HG02870 (cell line): ENCODE data around the gene PTPRT.

Experiments used
- ATAC-seq: cut with Tn5 transposase; IDR thresholded peaks from one replicate; pipeline ENCODE4 v1.9.1; 2021; ENCODE audit warnings: mild to moderate bottlenecking, moderate library complexity; ENCODE audit not compliant: unreplicated experiment

The PTPRT gene

DNA sequence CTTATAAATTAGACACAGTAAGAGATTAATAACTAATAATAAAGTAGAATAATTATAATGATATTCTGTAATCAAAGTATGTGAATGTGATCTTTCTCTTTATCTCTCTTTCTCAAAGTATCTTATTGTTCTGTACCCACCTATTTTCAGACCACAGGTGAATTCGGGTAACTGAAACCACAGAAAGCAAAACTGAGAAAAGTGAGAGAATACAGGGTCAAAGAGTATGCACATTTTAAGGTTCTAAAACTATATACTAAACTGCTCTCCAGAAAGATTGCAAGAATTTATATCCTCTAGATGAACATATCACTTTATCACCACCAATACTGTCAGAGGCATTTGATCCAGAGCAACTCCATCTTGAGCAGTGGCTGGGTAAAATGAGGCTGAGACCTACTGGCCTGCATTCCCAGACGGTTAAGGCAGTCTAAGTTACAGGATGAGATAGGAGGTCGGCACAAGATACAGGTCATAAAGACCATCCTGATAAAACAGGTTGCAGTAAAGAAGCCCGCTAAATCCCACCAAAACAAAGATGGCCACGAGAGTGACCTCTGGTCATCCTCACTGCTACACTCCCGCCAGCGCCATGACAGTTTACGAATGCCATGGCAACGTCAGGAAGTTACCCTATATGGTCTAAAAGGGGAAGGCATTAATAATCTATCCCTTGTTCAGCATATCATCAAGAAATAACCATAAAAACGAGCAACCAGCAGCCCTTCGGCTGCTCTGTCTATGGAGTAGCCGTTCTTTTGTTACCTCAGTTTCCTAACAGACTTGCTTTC is 211.3 kb downstream of the PTPRT start:
- ATAC-seq = no peak

DNA sequence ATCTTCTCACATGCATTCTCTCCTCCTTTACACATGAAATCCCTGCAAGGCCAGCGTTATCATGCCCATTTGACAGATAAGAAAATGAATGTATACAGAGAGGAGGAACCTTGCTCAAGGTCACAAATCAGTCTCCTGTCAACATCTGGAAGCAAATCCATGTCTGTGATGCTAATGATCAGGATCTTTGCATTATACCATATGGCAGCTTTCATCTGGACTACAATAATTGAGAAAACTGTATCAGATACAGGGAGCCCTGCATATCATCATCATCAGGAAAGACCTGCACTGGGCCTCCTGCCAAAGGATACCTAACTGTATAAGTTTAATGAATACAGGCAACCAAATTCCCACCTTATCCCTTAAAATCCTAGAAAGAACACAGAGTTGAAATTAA is 213.7 kb downstream of the PTPRT start:
- no peak for ATAC-seq

DNA sequence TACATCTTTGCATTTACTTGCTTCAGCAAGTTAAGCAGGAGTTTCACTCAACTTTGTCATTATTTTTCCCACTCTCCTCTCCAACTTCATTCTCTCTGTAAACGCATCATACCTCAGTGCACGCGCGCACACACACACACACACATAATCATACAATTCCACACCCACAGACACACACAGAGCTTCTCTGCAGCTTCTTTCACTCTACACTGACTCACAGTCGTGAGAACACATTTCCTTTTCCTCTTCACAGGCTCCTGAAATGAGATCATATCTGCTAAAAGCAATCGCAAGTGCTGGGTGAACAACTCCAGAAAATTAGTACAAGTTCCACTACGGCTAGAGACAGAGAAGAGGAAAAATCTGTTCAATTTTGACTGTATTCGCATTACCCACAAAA is 215.4 kb downstream of the PTPRT start:
- ATAC-seq = no peak

DNA sequence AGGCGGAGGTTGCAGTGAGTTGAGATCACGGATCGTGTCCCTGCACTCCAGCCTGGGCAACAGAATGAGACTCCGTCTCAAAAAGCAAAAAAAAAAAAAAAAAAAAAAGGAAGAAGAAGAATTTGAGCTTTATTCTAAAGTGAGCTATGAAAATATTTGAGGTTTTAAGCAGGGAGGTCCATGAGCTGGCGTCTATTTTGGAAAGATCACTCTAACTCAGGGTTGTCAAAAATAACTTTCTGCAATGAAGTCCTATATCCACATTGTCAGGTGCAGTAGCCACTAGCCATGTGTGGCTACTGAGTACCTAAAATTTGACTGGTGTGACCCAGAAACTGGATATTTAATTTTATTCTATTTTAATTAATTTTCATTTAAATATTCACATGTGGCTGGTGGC is 217.1 kb downstream of the PTPRT start:
- no peak for ATAC-seq

DNA sequence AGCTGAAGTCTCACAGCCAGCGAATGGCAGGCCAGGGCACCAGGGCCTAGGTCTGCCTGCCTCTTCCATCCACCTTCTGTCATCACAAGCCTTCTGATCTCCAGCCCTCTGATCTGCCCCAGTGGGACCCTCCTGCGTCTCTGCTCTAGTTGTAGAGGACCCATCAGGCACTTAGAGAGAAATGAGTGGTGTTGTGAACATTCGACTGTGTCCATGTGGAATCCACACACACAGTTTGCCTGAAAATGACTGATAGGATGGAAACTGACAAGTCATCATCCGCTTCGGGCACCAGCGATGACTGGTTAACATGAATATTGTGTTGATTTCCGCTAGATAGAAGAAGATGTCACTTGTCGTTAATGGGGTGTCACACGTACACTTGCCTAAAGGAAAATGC is 221.0 kb downstream of the PTPRT start:
- ATAC-seq = no peak

DNA sequence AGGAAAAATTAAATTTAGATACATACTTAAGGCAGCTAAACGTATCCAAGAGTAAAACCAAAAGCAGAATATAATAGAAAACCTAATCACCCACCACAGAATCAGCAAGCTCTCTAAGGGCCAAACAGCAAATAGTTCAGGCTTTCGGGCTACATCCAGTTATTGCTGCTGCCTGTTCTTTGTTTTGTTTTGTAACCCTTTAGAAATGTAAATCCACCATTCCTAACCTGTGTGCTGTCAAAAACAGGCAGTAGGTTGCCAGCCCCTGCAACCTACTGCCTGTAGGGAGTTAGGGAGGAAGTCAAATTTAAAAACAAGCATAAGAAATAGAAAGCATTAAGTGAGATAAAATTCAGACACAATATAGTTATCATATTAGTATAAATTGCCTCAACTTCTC is 225.9 kb downstream of the PTPRT start:
- no peak for ATAC-seq

DNA sequence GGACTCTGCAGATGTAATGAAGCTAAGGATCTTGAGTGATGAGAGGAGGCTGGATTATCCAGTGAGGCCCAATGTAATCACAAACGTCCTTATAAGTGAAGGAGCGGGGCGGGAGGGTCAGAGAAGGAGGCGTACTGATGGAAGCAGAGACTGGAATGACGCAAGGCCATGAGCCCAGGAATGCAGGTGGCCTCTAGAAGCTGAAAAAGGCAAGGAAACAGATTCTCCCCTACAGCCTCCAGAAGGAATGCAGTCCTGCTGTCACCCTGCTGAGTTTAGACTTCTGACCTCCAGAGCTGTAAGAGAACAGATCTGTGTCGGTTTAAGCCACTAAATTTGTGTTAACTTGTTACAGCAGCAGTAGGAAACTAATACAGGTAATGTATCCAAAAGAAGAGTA is 227.9 kb downstream of the PTPRT start:
- ATAC-seq = no peak

DNA sequence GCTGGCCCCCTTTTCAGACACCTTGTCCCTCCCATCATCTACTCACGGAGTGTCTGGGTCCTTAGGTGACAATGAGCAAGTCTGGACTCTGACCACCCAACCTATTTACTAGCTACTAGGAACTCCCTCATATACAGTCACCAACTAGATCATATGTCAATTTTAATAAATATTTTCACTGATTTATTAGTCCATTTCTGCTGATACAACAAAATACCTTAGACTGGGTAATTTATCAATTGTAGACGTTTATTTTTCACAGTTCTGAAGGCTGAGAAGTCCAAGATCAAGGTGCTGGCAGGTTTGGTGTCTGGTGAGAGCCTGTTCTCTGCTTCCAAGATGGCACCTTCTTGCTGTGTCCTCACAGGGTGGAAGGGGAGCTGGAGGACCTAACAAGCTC is 229.7 kb downstream of the PTPRT start:
- no peak for ATAC-seq

DNA sequence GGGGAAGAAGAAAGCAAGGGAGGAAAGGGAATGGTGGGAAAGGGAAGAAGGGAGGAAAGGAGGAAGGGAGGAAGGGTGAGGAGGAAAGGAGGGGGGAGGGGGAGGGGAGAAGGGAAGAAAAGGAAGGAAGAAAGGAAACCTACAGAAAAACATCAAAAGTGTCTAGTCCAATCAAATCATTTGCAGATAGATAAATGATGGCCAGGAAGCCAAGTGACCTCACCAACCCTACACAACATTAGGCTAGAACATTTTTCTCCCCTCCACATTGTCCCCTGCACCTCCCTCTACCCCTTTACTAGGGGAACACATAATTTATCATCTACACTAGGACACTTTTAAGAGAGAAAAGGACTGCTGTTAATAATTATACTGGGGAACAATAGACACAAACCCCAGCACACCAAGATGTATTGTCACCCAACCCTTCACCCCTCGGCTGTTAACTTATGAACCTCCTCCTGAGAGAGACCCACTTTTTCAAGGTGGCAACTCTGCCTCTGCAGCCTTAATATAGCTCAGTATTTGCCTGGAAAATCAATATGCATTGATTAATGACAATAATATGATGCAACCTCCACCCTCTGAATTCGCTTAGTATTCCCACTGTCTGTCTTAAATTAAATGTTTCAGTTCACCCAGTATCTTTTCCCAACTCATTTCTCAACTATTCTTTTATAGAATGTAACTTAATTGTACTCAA is 231.2 kb downstream of the PTPRT start:
- ATAC-seq = no peak

DNA sequence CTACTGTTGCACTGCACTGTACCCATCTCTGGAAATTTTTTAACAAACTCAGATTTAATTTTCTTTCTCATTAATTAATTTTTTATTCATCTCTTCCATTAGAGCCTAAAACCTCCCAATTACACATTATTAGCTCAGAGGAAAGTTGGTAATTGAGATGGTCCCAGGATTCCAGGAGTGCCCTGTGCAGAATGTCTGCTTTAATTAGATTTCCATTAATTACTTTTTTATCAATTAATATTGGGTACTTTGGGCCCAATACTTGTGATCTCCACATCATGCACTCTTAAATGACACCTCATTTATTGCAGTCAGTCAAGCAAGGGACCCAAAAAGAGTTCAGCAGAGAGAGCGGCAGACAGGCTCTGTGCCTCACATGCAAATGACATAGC is 232.0 kb downstream of the PTPRT start:
- ATAC-seq = no peak

DNA sequence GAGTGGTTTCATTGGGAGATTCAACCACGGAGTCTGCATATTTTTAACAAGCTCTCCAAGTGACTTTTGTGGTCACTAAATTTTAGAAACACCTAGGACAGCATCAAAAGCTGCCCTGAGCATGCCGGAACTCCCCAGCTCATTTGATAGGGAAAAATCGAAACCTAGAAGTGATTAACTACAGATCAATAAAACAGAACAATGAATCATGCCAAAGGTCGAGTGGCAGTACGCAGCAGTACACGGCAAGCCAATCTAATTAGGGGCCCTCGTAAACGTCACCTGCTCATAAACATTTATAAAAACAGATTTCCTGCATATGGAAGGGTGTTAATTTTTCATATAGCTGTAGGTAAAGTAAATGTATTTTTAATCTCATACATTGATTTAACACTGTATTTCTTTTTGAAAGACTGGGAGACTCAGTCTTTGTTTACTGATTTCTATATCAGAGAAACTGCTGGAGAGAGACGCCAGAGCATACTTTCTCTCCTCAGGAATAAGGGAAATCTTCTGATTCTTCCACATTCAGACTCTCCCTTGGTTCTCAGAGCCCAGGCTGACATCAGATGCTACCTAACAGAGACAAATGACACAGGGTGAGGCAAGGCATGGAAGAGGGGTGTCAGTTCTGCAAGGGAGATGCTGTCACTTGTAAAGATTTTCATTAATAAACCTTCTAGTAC is 232.5 kb downstream of the PTPRT start:
- no peak for ATAC-seq

DNA sequence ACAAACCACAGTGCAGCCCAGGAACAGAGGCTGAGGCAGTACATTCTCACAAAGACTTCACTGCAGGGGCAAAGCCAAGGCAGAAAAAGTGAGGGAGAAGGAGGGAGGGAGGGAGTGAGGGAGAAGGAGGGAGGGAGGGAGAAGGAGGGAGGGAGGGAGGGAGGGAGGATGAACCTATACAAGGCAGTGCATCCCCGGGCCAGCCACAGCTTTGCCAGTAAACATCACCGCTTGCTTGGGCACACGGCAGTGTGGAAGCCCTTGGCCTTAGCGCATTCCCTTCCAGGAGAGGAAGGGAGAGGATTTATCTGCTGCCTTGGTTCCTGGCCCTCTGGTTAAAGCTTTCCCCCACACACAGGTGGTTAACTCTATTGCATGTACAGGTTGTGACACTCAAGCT is 234.0 kb downstream of the PTPRT start:
- no peak for ATAC-seq

DNA sequence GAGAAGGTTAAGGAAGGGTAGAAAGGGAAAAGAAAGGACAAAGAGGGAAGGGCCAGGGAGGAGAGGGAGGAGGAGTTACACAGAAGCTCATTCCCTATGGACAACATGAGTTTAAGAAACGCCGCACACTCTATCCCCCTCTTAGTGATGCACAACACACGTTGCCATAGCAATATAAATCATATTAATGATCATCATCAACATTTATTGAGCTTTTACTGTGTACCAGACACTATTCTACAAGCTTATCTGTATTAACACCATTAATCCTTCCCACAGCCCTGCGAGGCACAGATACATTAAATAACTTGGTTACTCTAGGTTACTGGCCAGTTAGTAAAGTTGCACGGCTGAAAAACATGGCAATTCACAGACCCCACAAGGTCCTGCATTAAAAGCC is 234.8 kb downstream of the PTPRT start:
- no peak for ATAC-seq

DNA sequence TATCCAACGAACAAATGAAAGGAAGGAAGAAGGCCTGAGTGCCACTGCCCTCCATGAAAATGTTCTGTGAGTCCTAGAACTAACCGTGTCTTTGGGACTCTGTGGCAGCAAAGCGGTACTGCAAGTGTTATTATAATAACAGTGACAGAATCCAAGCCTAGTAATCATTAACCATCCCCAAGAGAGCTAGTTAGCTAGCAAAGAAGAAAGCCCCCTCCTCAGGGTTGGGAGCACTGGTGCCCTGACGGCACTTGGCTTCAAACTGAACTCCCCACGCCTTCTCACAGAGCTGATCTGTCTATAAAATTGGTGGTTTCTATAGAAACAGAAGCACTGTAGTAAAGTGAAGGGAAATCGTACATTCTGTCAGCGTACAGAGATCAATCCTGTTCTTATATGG is 239.8 kb downstream of the PTPRT start:
- no peak for ATAC-seq

DNA sequence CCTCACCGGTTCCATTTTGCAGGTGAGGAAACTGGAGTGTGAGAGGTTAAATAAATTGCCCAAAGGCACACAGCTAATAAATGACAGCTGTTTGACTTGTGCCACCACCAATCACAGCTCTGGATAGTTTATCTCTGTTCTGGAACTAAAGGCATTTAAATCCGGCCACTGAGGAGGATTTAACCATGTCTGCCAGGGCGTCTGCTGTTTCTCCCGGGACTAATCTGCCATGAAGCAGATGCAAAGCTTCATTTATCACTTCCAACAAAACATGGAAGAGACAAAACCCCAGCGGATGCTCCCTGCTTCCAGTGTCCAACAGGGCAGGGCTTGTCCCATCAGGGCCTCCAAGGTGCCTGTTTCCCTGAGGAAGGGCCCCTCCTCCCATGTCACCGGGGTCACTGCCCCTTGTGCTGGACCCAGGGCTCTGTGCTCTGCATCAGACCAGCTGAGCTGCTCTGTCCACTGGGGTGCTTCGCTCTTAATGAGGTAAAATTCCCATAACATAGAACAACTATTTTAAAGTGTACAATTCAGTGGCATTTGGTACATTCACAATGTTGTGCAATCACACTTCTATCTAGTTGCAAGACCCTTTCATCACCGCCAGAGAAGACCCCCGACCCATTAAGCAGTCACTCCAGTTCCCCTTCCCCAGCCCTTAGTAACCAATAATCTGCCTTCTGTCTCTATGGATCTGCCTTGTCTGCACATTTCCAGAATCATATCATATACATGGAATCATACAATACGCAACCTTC is 244.3 kb downstream of the PTPRT start:
- ATAC-seq = no peak

DNA sequence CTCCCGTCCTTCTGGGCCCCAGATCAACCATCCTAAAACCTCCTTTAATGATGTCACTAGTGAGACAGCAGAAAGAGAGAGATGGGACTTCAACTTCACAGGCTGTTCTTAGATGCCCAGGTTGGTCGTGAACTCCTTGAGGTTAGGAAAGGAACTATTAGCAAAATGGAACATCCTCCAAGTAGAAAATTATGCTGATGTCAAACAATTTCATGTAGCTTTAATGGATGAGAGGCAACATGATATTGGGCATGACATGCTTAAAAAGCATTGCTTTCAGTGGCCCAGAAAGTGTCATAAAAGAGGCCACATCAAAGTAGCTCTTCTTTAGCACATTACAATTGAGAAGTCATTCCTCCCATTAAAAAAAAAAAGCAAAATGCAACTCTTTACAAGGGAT is 248.1 kb downstream of the PTPRT start:
- no peak for ATAC-seq

DNA sequence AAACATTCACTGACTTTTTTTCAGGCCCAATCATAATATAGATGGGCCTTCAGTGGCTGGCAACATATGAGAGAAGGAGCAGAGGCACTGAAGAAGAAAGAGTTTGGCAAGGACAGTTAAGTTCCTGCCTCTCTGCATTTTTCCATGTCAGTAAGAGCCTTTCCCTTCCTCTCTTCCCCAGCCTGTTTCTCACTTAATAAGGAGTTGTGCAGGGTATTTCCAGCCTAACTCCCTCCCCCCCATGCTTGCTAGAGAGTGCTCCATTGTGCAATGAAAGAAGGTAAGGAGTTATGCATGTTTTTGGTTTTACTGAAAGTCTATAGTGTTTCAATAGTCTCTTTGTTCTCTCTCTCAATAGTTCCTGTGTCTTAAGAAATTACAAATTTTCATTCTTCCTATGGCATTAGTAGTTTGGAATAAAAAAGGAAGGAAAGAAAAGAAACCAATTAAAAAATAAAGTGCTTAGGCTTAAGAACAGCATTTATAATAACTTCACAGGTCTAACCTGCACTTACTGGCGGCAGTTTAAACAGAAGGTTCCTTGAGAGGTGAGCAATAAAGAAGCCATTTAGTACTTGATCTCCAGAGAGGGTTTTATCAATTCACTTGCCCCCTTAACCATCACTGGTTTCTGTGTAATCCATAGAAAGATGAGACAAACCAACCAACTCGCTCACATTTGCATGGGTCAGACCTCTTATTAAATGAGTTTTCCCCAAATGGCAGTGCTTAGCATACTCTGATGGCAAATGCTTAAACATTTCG is 251.1 kb downstream of the PTPRT start:
- ATAC-seq = no peak

DNA sequence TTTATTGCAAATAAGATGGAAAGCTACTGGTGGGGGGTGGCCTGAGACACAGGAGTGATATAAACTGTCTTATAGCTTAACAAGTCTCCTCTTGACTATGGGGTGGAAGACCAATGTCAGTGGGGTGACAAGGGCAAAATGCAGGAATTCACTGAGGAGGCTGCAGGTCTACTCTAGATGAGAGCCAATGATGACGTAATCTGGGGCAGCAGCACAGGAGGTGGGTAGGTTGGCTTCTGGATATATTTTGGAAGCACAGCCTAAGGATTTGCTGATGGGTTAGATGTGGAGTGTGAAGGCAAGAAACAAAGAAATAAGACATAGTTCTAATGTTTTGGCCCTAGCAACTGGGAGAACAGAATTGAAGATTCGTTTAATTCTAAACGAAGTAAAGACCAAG is 253.2 kb downstream of the PTPRT start:
- ATAC-seq = no peak

DNA sequence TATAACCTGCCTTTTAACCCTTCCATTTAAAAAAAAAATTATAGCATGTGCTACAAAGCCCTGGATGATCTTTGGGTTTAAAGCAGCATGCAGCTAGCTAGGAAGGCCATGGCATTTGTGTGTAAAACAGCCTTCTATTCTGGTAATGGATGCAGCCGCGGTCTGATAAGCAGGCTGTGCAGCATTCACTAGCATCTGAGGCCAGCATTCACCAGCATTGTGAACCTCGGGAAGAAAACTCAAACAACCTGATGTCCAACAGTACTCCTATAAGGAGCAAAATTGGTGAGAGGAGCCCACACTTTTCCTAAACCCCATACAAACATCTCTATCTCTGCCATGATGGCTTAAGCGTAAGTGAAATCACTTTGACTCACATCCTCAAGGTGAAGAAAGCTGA is 265.5 kb downstream of the PTPRT start:
- no peak for ATAC-seq

DNA sequence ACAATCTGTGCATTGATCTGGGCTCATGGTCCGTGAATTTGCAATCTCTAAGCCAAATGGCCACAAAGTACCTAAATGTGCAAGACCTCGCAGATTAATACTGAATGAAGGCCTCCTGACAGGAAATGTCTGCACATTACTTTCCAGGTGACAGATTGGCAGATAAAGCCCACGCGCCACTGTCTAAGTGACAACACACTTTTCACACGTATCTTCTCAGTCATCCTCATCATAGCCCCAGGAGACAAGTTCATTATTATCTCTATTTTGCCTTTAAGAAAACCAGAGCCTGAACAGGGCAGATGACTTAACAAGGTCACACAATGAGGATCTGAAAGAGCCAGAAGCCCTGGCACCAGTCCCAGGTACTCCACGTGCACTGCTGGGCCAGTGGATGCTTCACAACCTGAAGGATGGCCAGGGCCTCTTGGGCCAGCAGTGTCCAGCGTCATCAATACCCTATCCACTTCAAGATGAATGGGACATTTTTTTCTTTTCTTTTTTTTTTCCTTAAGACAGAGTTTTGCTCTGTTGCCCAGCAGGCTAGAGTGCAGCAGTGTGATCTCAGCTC is 266.3 kb downstream of the PTPRT start:
- ATAC-seq = no peak
